A673 (cell line): ENCODE results near the gene ACSM3.

Experiments
- EZH2 ChIP-seq: fragments of 200-600 bp; sonication (generic); IDR thresholded peaks from 2 replicates; pipeline ENCODE4 v1.6.1; 2017; ENCODE audit warnings: borderline replicate concordance, low read depth, mild to moderate bottlenecking, mixed read lengths, antibody characterized with exemption, low read length; ENCODE audit not compliant: poor library complexity, severe bottlenecking
- TF ChIP-seq, protein P1 (sequence below): fragments of 300-800, 200-600 bp; sonication (generic); conservative IDR thresholded peaks from 2 replicates; pipeline ENCODE4 v1.5.1; 2017; ENCODE audit warnings: low read depth, mild to moderate bottlenecking, antibody characterized with exemption, low read length, moderate library complexity, mixed read lengths

DNA sequence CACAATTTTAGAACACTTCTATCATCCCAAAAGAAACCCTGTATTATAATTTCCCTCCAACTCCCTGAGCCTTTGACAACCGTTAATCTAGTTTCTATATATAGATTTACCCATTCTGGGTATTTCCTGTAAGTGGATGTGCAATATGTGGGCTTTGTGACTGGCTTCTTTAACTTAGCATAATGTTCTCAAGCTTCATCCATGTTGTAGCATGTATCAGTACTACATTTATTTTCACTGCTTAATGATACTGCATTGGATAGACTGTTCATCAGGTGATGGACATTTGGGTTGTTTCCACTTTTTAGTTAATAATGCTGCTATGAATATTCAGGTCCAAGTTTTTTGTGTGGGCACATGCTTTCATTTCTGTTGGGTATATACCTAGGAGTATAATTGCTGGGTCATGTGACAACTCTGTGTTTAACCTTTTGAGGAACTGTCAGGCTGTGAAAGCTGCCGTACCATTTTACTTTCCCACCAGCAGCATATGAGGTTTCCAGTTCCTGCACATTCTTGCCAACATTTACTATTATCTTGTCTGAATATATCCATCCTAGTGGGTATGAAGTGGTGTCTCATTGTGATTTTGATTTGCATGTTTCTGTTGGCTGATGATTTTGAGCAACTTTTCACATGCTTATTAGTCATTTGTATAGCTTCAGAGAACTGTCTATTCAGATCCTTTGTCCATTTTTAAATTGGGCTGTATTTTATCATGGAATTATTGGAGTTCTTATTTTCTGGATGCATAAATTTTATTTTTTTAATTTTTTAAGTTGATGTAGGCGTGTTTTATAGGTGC lies 58.9 kb downstream of the ACSM3 start:
- TF ChIP-seq, protein P1, sequence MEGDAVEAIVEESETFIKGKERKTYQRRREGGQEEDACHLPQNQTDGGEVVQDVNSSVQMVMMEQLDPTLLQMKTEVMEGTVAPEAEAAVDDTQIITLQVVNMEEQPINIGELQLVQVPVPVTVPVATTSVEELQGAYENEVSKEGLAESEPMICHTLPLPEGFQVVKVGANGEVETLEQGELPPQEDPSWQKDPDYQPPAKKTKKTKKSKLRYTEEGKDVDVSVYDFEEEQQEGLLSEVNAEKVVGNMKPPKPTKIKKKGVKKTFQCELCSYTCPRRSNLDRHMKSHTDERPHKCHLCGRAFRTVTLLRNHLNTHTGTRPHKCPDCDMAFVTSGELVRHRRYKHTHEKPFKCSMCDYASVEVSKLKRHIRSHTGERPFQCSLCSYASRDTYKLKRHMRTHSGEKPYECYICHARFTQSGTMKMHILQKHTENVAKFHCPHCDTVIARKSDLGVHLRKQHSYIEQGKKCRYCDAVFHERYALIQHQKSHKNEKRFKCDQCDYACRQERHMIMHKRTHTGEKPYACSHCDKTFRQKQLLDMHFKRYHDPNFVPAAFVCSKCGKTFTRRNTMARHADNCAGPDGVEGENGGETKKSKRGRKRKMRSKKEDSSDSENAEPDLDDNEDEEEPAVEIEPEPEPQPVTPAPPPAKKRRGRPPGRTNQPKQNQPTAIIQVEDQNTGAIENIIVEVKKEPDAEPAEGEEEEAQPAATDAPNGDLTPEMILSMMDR, result no peak
- no peak for TF ChIP-seq EZH2
